ENCODE data around the gene C4orf36.
A peak's percentile ranks its signal among the peaks of the same experiment; 100 is the strongest.

The C4orf36 gene

GRCh38 chr4:86891762-86892635 lies at the start of gene C4orf36:
C4orf36 (minus strand) TSS chr4:86892422; CDS start chr4:86891520, 902 bp downstream.
- peak; percentile 55 for DNase-seq

GRCh38 chr4:86940920-86941460 lies 48.8 kb upstream of the C4orf36 start:
- DNase-seq: no peak

- DNase-seq: peak; percentile 40
These were observed 47.7 kb upstream of the C4orf36 start for GRCh38 chr4:86939729-86940575.

- peak; percentile 25 for DNase-seq
These were observed 46.7 kb upstream of the C4orf36 start for GRCh38 chr4:86938771-86939520.

GRCh38 chr4:86935853-86936733 lies 43.9 kb upstream of the C4orf36 start:
- DNase-seq: peak; percentile 84

DNA sequence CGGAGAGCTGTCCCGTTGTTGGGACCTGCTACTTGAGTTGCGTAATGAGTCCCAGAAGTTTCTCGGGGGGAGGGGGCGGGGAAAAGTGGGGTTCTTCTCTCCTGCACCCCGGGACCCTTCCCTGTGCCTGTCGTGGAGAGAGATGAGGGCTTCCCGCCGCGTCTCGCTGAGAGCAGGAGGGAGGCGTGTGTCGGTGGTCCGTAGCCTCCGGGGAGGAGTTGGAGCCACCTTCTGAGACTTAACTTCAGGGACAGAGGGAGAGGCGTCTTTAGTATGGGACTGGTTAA lies 43.3 kb upstream of the C4orf36 start:
- DNase-seq: no peak

DNA sequence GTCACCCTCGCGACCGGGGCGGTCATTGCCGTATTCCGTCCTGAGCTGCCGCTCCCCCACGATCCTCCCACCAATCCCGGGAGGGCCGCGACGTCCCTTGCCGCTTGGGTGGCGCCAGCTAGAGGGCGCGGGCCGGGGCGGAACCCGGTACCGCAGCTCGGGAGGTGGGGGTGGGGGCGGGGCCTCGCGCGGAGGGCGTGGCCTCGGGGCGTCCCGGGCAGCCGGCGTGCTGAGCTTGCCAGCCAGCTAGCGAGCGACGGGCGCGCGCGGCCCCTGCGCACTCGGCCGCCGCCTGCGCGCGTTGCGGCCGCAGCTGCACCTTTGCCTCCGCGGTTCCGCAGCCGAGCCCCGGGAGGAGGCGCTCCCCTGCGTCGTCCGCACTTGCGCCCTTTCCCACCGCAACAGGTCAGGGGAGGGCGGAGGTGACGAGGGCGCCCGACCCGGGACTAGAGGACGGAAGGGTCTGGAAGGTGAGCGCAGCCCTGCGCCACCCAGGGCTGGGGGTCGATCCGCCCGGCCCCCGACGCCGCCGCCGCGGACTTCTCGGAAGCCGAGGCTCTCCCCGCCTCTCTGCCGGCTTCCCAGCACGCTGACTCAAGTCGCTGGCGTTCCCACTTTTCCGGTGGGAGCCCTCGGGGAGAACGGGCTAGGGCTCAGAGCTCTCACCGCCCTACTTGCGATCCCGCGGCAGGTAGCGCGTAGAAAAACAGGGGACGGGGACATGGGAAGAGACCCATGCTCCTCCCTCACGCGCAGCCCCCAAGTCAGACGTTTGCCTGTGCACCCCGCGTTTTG lies 42.7 kb upstream of the C4orf36 start, which contains the start of gene AFF1:
Gene AFF1, plus strand, starts transcription at position 241 of the 795 bp plus-strand sequence. CDS start 13,523 bp downstream, outside the sequence.
- DNase-seq: peak; percentile 93

DNA sequence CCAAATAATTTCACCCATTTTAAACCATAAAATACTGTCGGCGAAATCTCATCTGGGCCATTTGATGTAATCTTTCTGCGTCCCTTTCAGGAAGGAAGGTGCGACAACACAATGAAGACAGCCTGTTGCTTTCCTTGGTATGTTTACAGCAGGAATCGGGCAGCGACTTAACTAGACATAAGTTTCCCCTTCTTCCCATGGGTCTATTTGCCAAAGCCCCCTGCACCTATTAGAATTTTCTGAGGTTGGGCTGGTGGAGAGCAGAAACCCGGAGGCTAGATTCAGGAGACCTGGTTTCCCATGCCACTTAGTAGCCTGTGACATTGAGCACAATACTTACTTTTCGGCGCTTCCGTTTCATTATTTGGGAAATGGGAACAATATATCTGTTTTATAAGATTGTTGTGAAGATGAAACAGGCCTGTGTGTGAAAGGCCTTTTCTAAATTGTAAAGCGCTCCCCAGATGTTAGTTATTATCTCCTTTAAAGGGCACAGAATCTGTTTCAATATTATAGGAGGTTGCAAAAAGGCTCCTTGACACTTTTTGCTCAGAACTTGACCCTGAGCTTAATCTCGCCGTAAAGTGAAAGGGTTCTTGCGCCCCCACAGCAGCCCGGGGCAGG lies 42.0 kb upstream of the C4orf36 start:
- DNase-seq: peak; percentile 33

DNA sequence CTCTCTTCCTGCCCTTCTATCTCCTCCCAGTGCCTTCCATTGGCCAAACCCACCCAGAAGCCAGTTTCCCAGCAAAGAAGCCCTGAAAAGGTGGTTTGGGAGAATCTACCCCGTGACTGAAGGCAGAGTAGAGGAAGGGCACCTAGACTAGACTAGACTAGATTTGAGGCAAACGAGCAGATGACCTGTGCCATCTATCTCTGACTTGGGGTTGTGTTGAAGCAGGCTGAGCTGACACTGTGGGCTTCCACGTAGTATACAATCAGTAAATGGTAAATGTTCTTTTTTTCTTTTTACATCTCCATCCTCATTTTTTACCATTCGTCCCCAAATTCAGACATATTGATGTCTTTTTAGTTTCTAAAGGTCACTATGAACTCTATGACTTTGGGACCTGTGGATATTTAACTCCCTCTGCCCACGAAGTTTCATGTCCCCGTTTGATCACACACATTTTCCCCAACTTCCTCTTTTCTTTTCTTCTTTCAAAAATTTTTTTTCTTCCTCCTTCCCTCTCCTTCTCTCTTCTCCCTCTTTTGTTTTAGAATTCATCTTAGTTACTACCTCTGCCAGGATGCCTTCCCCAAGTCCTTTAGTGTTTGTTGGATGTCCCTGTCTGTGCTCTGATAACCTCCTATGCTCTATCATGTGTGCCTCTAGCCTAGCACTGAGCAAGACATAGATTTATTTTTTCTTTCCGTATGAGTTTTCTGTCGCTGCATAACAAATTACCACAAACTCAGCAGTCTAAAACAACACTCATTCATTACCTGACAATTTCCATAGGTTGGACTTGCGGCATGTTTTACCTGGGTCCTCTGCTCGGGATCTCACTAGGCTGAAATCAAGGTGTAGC lies 36.4 kb upstream of the C4orf36 start:
- DNase-seq: no peak

DNA sequence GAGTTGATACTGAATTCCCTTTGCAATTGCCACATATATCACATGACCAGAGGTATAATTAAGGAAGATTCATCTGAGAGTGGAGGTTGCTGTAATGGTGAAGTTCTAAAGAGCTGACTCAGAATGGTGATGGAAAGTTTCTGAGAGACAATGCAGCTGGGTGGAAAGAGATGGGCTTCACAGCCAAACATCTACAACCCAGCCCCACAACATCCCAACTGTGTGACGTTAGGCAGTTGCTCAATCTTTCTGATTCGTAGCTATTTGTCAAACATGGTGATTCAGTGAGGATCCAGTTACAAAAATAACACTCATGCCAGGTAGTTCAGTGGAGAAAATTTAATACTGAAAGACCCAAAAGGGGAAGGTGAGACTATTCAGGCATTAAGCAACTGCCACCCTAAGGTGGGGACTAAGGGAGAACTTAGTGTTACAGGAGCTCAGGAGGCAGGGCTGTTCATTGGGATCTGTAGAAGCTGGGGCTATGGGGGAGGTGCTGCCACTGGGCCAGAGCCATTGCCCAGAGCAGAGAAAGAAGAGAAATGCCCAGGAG lies 35.7 kb upstream of the C4orf36 start:
- no peak for DNase-seq

DNA sequence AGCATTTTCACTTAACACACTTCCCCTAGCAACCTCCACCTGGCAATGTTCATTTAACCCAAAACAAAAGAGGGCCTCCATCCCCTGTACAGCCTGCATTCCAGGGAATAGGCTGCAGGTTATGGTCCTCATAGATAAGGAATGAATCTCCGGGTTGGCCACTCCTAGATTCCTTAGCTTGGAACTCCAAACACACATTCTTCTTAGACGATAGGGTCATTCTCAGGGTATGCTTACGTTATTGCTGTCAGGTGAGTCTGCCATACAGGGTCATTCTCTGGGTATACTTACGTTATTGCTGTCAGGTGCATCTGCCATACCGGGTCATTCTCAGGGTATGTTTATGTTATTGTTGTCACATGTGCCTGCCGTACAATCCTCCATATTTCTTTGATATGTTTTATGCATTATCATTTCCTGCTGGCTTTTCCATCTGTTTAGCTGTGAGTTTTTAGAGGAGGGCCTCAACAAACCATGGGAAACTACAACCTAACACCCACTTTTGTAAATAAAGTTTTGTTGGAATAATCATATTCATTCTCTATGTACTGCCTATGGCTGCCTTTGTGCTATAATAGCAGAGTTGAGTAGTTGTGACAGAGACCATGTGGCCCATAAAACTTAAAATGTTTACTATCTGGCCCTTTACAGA lies 34.3 kb upstream of the C4orf36 start:
- DNase-seq: no peak

- no peak for DNase-seq
These were observed 32.6 kb upstream of the C4orf36 start for GRCh38 chr4:86924811-86925210.

DNA sequence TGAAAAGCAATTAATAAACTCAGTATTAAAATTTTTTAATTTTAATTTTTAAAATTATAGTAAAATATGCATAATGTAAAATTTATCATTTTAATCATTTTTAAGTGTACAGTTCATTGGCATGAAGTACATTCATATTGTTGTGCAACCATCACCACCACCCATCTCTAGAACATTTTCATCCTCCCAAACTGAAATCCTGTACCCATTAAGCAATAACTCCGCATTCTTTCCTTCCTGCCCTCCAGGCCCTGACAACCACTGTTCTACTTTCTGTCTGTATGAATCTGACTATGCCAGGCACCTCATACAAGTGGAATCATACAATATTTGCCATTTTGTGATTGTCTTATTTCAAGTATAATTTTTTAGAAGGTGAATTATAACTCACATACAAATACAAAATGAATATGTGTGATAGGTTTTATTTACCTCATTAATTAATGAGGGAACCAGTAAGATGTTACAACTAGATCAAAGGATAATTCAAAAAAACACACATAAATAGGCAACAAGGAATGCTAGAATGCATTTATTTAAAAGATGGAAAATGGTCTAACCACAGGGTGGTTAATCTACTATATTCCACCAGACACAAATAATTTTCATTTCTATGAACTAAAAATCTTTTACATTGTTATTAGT lies 29.5 kb upstream of the C4orf36 start:
- no peak for DNase-seq

- no peak for DNase-seq
These were observed 27.5 kb upstream of the C4orf36 start for GRCh38 chr4:86919561-86920223.

DNA sequence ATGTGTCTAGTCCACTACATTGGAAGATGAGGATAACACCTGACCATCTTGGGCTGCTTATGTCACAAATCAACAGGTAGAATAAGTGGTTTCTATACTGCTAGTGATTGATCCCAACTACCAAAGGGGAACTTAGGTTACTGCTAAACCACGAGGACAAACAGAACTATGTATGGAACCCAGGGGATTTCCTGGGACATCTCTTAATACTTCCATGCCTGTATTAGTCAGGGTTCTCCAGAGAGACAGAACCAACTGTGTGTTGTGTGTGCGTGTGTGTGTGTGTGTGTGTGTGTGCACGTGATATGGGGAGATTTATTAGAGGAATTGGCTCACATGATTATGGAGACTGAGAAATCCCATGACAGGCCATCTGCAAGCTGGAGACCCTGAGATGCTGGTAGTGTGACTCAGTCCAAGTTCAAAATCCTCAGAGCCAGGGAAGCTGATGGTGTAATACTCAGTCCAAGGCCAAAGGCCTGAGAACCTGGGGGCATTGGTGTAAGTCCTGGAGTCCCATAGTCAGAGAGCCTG lies 26.4 kb upstream of the C4orf36 start:
- no peak for DNase-seq

DNA sequence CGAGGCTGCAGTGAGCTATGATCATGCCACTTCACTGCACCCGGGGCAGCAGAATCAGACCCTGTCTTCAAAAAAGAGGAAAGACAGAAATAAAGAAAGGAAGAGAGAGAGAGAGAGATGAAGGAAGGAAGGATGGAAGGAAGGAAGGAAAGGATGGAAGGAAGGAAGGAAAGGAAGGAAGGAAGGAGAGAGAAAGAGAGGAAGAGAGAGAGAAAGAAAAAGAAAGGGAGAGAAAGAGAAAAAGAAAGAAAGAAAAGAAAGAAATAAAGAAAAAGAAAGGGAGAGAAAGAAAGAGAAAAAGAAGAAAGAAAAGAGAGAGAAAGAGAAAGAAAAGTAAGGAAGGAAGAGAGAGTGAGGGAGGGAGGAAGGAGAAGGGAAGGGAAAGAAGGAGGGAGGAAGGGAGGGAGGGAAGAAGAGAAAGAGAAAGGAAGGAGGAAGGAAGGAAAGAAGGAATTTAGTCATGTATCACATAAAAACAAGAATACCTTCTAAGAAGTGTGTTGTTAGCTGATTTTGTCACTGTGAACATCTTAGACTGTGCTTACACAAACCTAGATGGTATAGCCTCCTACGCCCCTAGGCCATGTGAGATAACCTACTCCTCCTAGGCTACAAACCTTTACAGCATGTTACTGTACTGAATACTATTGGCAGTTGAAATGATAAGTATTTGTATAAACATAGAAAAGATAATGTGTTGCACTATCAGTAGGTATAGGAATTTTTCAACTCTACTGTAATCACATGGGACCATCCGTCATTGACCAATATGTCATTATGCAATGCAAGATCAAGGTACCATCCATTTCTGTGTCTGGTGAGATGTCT lies 25.2 kb upstream of the C4orf36 start:
- no peak for DNase-seq
